Osteocyte (in vitro differentiated cells): ENCODE results near the gene ZSCAN18. TPM values are rescaled to one million over a fixed set of nuclear protein-coding genes. Genes with fewer than 3 reads are reported as not detected.

Source experiments
- DNase-seq: peaks from one replicate; pipeline ENCODE4 v3.0.0; 2021; ENCODE audit warnings: mixed read lengths; ENCODE audit not compliant: unreplicated experiment; ENCODE audit errors: extremely low spot score
- H3K27ac Mint-ChIP-seq: one replicate; pipeline ENCODE4 v1.8.0; 2021; ENCODE audit warnings: mild to moderate bottlenecking, mixed read lengths; ENCODE audit not compliant: unreplicated experiment
- H3K27me3 Mint-ChIP-seq: one replicate; pipeline ENCODE4 v1.8.0; 2021; ENCODE audit warnings: mixed read lengths; ENCODE audit not compliant: unreplicated experiment
- H3K36me3 Mint-ChIP-seq: one replicate; pipeline ENCODE4 v1.8.0; 2021; ENCODE audit warnings: mixed read lengths; ENCODE audit not compliant: unreplicated experiment
- H3K4me1 Mint-ChIP-seq: one replicate; pipeline ENCODE4 v1.8.0; 2021; ENCODE audit warnings: mixed read lengths; ENCODE audit not compliant: unreplicated experiment
- H3K4me3 Mint-ChIP-seq: one replicate; pipeline ENCODE4 v1.8.0; 2021; ENCODE audit warnings: mild to moderate bottlenecking, moderate library complexity, mixed read lengths; ENCODE audit not compliant: unreplicated experiment
- H3K9me3 Mint-ChIP-seq: one replicate; pipeline ENCODE4 v1.8.0; 2021; ENCODE audit warnings: mixed read lengths; ENCODE audit not compliant: unreplicated experiment
- CTCF ChIP-seq: fragments of 200-600 bp; sonication (generic); IDR thresholded peaks from 2 replicates; pipeline ENCODE4 v1.5.0; 2021; ENCODE audit warnings: antibody characterized with exemption, mild to moderate bottlenecking, moderate library complexity
- total RNA-seq: library from RNA; stranded (reverse); gene quantifications from 2 replicates; pipeline ENCODE4 v1.2.1, GENCODE V29; 2021

ZSCAN18 gene
- total RNA-seq, 1 donor from 2014 or later: 50.7 TPM

- no peak for TF ChIP-seq CTCF
- no peak for DNase-seq
- H3K27ac Mint-ChIP-seq: no peak overlapping the region
- no peak overlapping the region for H3K4me3 Mint-ChIP-seq
- peaks cover 3% of the 10 kb centered on the region for H3K9me3 Mint-ChIP-seq
- H3K36me3 Mint-ChIP-seq: peaks cover 28% of the 10 kb centered on the region
- peaks cover 3% of the 10 kb centered on the region for H3K4me1 Mint-ChIP-seq
- H3K27me3 Mint-ChIP-seq: no peaks in the 10 kb centered on the region
These were observed 5.0 kb downstream of the ZSCAN18 start for GRCh38 chr19:58093071-58093470.

GRCh38 chr19:58091251-58091995 lies 6.6 kb downstream of the ZSCAN18 start:
- peaks cover 37% of the 10 kb centered on the region for H3K36me3 Mint-ChIP-seq
- no peak for DNase-seq
- no peak overlapping the region for H3K4me3 Mint-ChIP-seq

GRCh38 chr19:58089846-58090245 lies 8.2 kb downstream of the ZSCAN18 start:
- peaks cover 41% of the 10 kb centered on the region for H3K36me3 Mint-ChIP-seq
- peaks cover 3% of the 10 kb centered on the region for H3K9me3 Mint-ChIP-seq
- no peaks in the 10 kb centered on the region for H3K27me3 Mint-ChIP-seq
- H3K4me3 Mint-ChIP-seq: no peak overlapping the region
- H3K4me1 Mint-ChIP-seq: no peaks in the 10 kb centered on the region
- TF ChIP-seq CTCF: no peak
- DNase-seq: no peak
- H3K27ac Mint-ChIP-seq: no peak overlapping the region

More at GRCh38 chr19:58091251-58091995, 6.6 kb downstream of the ZSCAN18 start:
- H3K9me3 Mint-ChIP-seq: peaks cover 3% of the 10 kb centered on the region
- H3K27ac Mint-ChIP-seq: no peak overlapping the region
- TF ChIP-seq CTCF: no peak
- H3K4me1 Mint-ChIP-seq: no peaks in the 10 kb centered on the region
- no peaks in the 10 kb centered on the region for H3K27me3 Mint-ChIP-seq

- H3K9me3 Mint-ChIP-seq: peaks cover 9% of the 10 kb centered on the region
- no peak overlapping the region for H3K27ac Mint-ChIP-seq
- peaks cover 48% of the 10 kb centered on the region for H3K36me3 Mint-ChIP-seq
- TF ChIP-seq CTCF: no peak
- H3K4me1 Mint-ChIP-seq: no peaks in the 10 kb centered on the region
- H3K27me3 Mint-ChIP-seq: no peaks in the 10 kb centered on the region
- no peak overlapping the region for H3K4me3 Mint-ChIP-seq
- DNase-seq: no peak
These were observed 9.4 kb downstream of the ZSCAN18 start for GRCh38 chr19:58088521-58089052.

- Mint-ChIP-seq H3K36me3 (peaks cover 46% of the 10 kb centered on the region), H3K4me1 (no peaks in the 10 kb centered on the region), H3K27me3 (no peaks in the 10 kb centered on the region), H3K4me3 (no peak overlapping the region), H3K27ac (no peak overlapping the region), H3K9me3 (peaks cover 9% of the 10 kb centered on the region)
- DNase-seq: no peak
- no peak for TF ChIP-seq CTCF
These were observed 11.0 kb downstream of the ZSCAN18 start for GRCh38 chr19:58086825-58087710.
